ELF-1 (cell line): ENCODE measurements around the gene PRR12.

ENCODE experiments used
- DNase-seq: peaks from one replicate; pipeline ENCODE4 v3.0.0-alpha.2; 2016; ENCODE audit warnings: low read depth, low spot score

PRR12 gene

GRCh38 chr19:49592486-49593232 lies 1.7 kb downstream of the PRR12 start:
- DNase-seq: peak; percentile 40

GRCh38 chr19:49593233-49594113 lies 2.5 kb downstream of the PRR12 start:
- DNase-seq: peak; percentile 96

GRCh38 chr19:49594157-49594992 lies 3.4 kb downstream of the PRR12 start:
- DNase-seq: no peak

- no peak for DNase-seq
These were observed 4.2 kb downstream of the PRR12 start for GRCh38 chr19:49594993-49595818.

- no peak for DNase-seq
These were observed 4.9 kb downstream of the PRR12 start for GRCh38 chr19:49595819-49596404.

GRCh38 chr19:49596407-49596806 lies 5.4 kb downstream of the PRR12 start:
- no peak for DNase-seq

GRCh38 chr19:49596954-49597702 lies 6.1 kb downstream of the PRR12 start:
- no peak for DNase-seq

GRCh38 chr19:49597703-49597974 lies 6.7 kb downstream of the PRR12 start:
- no peak for DNase-seq

- no peak for DNase-seq
These were observed 8.7 kb downstream of the PRR12 start for GRCh38 chr19:49599378-49600295.

GRCh38 chr19:49601482-49602038 lies 10.6 kb downstream of the PRR12 start:
- DNase-seq: no peak

- no peak for DNase-seq
These were observed 11.8 kb downstream of the PRR12 start for GRCh38 chr19:49602806-49603205.

GRCh38 chr19:49605605-49606004 lies 14.6 kb downstream of the PRR12 start:
- no peak for DNase-seq

- no peak for DNase-seq
These were observed 18.6 kb downstream of the PRR12 start for GRCh38 chr19:49609499-49610092.

GRCh38 chr19:49613374-49613773 lies 22.4 kb downstream of the PRR12 start:
- no peak for DNase-seq

DNA sequence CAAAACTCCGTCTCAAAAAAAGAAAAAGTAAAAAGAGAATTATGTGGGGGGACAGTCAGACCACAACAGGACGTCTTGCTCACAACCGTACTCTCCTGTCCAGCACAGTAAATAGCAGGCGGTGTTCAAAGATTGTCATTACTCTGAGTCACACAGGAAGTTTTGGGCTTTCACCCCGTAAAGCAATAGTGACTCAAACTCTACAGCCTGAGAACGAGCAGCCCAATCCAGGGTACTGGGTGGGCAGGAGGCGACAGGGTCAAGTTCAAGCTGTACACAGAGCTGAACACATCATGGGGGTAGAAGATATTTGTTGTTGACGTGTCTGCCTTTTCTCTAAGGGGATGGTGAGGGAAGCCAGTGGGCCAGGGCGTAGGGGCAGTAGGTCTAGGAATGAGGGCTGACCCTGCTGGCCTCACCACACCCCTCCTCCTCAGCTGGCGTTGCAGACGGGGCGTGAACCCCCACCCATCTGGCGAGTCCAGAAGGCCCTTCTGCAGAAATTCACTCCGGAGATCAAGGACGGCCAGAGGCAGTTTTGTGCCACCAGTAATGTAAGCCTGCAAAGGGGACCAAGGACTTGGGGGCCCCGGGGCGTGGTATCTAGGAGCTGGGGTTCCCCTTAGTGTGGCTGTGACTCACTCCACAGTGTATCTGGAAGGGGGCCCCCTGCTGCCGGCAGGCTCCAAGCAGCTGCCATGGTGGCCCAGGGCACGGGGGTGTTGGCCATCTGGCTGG lies 23.3 kb downstream of the PRR12 start:
- DNase-seq: no peak

DNA sequence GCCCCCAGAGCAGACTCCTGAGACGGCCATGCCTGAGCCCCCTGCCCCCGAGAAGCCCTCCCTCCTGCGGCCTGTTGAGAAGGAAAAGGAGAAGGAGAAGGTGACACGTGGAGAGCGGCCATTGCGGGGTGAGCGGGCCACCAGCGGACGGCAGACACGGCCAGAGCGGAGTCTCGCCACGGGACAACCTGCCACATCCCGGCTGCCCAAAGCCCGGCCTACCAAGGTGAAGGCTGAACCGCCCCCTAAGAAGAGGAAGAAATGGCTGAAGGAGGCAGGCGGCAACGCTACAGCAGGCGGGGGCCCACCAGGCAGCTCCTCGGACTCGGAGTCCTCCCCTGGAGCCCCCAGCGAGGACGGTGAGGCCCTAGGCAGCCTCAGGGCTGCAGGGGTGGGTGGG lies 24.9 kb downstream of the PRR12 start:
- DNase-seq: no peak

GRCh38 chr19:49616532-49616931 lies 25.6 kb downstream of the PRR12 start:
- no peak for DNase-seq

DNA sequence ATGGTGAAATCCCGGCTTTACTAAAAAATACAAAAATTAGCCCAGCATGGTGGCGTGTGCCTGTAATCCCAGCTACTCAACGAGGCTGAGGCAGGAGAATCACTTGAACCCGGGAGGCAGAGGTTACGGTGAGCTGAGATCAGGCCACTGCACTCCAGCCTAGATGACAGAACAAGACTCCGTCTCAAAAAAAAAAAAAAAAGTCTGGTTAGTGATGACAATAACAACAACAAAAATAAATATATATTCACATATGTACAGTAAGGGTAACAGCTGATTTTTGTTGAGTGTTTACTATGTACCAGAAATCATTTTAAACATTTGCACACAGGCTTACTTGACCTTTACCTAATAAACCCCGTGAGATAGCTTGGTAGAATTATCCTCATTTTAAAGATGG lies 26.0 kb downstream of the PRR12 start:
- DNase-seq: no peak
